A549 (cell line): ENCODE measurements around the gene BABAM2.

Experiments
- HMGXB4 ChIP-seq: fragments of 250-450 bp; sonication (Bioruptor Pico); IDR thresholded peaks from 2 replicates; pipeline ENCODE4 v1.5.0; 2021; ENCODE audit warnings: mild to moderate bottlenecking, moderate library complexity, borderline replicate concordance
- PHF8 ChIP-seq: fragments of 200-600 bp; sonication (generic); IDR thresholded peaks from 2 replicates; pipeline ENCODE4 v1.6.1; 2016; ENCODE audit warnings: low read depth, mild to moderate bottlenecking, antibody characterized with exemption, moderate library complexity, borderline replicate concordance
- POLR2A ChIP-seq: IDR thresholded peaks from 2 replicates; pipeline ENCODE4 v1.6.1; 2012; ENCODE audit warnings: mild to moderate bottlenecking, low read length
- TF ChIP-seq, protein P1 (sequence below): fragments of >200 bp; sonication (Bioruptor Twin); formaldehyde crosslinking; IDR thresholded peaks from 3 replicates; pipeline ENCODE4 v1.5.1; 2016

GRCh38 chr2:28209261-28209691 is 318.7 kb downstream of the BABAM2 start:
- TF ChIP-seq, protein P1, sequence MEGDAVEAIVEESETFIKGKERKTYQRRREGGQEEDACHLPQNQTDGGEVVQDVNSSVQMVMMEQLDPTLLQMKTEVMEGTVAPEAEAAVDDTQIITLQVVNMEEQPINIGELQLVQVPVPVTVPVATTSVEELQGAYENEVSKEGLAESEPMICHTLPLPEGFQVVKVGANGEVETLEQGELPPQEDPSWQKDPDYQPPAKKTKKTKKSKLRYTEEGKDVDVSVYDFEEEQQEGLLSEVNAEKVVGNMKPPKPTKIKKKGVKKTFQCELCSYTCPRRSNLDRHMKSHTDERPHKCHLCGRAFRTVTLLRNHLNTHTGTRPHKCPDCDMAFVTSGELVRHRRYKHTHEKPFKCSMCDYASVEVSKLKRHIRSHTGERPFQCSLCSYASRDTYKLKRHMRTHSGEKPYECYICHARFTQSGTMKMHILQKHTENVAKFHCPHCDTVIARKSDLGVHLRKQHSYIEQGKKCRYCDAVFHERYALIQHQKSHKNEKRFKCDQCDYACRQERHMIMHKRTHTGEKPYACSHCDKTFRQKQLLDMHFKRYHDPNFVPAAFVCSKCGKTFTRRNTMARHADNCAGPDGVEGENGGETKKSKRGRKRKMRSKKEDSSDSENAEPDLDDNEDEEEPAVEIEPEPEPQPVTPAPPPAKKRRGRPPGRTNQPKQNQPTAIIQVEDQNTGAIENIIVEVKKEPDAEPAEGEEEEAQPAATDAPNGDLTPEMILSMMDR, result no peak
- TF ChIP-seq PHF8 (no peak), HMGXB4 (CRISPR knock-in tag) (no peak), POLR2A (no peak)
